Measurements from ENCODE around the gene DOCK8.

The DOCK8 gene

DNA sequence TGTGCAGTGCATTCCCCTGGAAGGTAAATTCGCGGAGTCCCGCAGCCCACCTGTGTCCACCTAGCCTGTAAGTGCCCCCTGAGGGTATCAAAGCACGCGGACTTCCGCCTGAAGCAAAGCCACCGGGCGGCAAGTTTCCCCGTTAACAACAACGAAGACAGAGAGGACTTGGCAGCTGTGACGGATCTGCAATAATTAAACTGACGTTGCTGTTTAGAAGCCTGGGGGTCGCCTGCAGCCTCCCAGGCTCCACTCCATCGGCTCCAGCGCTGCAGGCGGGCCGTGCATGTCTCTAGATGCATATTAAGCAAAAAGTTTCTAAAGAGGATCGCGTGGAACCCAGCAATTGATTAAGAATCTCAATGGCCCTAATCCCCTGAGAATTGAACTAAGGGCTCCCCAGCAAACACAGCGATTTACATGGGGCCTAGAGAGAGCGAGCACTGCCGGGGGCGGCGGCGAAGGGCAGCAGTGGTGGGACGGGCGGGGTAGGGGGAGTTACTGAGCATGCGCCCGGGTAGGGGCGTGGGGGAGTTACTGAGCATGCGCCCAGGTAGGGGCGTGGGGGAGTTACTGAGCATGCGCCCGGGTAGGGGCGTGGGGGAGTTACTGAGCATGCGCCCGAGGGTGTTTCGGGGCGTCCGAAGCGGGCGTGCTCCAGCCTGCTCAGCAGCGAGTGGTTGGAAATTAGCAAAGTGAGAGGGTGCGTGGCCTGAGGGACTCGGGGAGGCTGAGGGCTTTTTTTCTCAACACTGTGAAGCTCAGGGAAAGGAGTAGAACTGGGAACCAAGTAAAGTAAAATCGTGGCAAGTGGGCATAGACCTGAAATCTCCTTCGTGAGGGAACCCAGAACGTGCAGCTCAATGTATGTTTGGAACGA lies 255.2 kb downstream of the DOCK8 start:
- peak; percentile 44 for FAIRE-seq

DNA sequence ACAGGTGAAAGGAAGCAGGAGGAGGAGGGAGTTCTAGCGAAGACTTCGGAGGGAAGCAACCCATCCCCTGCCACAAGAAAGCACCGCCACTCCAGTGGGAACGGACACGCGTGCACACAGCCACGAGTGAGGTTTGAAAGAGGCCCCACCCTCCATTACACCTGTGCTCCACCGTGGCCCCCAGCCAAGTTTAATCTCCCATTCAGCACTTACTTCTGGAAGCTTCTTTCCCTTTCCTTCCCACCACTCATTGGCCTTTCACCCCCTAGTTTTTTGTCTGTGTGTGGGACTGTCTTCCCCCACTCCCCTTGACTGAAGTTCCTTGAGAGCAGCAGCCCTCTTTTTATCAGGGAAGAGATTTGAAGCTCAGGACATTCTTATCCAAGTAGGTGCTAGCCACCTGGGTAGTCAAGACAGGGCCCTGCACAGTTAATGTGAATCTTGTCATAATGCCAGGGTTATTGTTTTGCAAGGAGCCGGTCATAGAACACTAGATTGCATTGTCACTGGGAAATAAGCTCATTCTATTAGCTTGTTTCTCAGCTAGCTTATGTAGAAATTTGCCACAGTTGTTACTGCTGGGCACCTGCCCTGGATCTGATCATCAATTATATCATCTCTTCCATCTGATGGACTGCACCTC lies 256.0 kb downstream of the DOCK8 start:
- no peak for FAIRE-seq

- FAIRE-seq = no peak
Observed at GRCh38 chr9:471320-471719, 256.7 kb downstream of the DOCK8 start.

GRCh38 chr9:472479-473075 lies 257.9 kb downstream of the DOCK8 start:
- no peak for FAIRE-seq

- FAIRE-seq = no peak
Observed at GRCh38 chr9:477193-477592, 262.5 kb downstream of the DOCK8 start.

DNA sequence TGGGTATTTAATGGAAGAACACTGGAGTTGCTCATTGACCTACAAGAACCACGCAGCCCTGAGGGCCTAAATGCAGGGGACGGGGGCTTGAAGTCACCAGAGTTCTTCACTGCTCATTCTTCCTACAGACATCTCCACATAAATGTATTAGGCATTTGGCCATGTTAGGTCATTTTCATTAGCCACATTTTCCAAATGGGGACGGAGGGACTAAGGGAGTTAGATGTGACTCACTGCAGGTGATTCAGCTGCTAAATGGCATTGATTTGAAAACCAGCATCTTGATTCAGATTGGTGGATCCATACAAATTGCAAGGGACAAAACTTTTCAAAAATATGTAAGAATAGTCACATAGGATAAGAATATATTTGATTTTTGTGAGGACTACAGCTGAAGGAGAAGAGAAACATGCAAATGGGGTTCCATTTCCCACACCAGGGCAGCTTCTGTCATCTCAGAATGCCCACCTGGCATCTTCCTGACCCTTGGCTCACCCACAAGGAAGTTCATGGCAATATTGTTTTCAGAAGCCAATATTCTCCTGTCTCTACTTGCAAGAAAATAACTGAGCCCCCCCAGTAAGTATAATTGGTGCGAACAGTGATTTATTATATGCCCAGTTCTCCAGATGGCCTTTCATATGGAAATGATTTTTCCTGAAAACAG lies 264.8 kb downstream of the DOCK8 start:
- no peak for FAIRE-seq

GRCh38 chr9:479971-480350 lies 265.3 kb downstream of the DOCK8 start:
- no peak for FAIRE-seq

- no peak for FAIRE-seq
Observed at GRCh38 chr9:482739-483138, 268.1 kb downstream of the DOCK8 start.

DNA sequence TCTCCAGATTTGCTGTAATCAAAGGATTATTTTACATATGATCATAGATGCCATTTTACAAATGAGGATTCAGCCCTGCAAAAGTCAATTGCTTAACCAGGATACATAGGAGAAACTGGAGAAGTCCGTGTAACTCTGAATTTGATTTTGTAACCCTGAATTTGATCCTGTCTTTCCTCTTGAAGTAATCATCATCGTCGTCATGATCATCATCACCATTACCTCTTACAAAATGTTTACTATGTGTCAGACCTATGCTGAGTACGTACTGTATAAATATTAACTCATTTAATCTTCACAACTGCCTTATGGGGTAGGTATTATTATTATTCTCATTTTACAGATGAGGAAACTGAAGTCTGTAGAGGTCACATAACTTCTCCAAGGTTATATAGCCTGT lies 271.5 kb downstream of the DOCK8 start:
- no peak for FAIRE-seq

GRCh38 chr9:487429-487828 lies 272.8 kb downstream of the DOCK8 start:
- FAIRE-seq = no peak

- FAIRE-seq = no peak
Observed at GRCh38 chr9:488448-488847, 273.8 kb downstream of the DOCK8 start.

DNA sequence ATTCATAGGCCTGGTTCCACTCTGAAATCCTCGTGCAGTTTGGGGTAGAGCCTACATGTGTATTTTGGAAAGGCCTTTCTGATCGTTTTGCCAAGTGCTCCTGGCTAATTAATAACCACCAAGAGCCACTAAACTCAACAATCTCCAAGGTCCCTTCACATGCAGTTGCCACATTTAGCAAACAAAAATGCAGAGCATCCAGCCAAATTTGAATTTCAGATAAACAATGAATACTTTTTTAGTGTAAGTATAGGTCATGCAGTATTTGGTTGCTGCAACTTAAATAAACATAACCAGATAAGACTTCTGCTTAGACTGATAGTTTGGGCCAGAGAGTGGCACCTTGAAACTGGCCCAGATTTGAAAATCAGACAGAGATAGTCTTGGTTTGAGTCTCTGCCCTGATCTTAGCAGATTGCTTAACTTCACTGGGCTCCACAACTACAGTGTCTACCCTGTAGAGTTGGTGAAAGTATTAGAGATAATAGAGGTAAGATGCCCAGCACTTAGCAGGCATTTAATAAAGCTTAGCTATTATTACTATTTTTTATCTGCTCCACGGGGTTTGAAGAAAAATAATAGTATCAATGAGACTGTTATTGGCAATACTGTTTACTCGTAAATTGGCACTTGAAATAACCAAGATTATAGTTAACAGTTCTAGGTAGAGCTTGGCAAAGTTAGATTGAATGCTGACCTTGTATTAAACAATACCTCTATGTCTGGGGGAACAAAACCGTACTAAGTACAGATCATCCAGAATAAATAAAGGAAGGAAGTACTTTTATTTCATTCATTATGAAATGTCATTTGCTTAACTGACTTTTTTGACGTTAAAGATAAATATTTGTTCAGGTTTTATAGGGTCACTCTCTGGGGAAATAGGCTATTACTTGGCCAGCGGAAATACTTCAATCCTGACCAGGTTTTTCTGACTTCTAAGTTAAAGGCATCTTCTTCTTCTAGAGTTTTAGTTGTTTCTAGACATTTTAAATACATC lies 274.8 kb downstream of the DOCK8 start:
- FAIRE-seq = no peak

DNA sequence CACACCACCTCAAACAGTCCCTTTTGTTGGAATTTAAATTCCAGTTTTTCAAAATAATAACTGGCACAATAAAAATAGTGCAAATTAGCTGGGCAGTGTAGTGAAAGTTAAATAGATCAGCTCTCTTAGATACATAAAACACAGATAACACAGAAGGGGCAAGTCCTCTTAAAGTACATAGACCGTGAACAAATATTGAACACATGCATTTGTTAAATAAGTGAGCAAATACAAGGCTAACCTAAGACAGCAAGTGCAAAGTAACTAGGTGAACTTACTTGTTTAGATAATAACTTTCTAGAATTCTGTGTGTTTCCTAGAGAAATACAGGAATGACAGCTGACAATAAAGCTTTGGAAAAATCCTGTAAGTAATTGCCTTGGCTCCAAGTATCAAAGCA lies 280.1 kb downstream of the DOCK8 start:
- FAIRE-seq = no peak

DNA sequence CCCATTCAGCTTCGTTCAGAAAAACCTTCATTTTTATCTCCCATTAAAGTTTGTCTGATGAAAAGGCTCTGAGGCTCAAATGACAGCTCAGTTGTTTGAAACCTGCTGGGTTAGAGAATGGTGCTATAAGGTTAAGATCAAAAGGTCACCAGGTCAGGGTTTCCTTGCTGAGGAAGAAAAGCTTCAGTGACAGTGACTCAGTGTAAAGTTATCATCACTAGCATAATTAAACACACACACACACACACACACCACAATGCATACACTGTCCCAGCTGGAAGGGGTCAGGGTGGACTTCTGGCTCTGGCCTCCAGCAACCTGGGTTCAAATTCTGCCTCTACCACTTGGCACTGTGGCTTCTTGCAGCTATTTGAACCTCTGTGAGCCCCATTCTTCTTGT lies 281.1 kb downstream of the DOCK8 start:
- no peak for FAIRE-seq

DNA sequence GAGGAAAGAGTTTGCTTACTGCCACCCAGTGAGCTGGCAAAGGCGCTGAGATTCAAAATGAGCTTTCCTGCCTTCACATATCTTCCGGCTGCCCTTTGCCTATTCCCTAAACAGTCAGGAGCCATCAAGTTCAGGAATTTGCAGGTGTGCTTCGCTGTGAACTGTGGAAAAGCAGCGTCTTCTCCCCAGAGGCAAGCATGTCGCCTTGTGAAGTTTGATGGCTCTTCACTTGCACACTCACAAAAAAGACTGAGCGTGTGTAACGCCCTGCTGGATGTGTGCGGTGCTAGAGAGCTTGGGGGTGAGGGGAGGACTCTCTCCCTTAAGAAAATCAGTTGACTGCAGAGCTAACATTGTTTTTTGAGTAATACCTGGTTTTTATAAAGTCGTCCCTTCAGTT lies 288.7 kb downstream of the DOCK8 start:
- FAIRE-seq = no peak

GRCh38 chr9:503881-504852 lies 289.5 kb downstream of the DOCK8 start, which contains the start of gene KANK1:
Gene KANK1 (plus strand): TSS chr9:504695.
- no peak for FAIRE-seq

- no peak for FAIRE-seq
Observed at GRCh38 chr9:504921-505740, 290.5 kb downstream of the DOCK8 start.

GRCh38 chr9:505741-506059 lies 291.0 kb downstream of the DOCK8 start:
- no peak for FAIRE-seq

DNA sequence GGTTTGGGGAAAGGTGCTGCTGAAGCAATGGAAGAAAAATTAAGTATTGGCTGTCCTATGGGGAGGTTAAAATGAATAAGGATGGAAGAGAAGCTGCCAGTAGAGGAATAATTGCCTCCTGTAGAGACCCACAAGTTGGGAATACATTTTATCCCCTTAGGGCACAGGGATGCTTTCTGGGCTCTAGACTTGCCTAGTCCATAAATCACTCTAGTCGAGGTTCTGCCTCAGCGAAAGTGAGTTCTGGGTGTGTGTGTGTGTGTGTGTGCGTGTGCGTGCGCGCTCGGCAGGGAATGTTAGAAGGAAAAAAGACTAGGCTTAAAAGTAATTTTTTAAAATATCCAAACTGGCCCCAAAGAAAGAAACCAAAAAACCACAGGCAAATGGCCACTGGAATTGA lies 291.6 kb downstream of the DOCK8 start:
- no peak for FAIRE-seq

DNA sequence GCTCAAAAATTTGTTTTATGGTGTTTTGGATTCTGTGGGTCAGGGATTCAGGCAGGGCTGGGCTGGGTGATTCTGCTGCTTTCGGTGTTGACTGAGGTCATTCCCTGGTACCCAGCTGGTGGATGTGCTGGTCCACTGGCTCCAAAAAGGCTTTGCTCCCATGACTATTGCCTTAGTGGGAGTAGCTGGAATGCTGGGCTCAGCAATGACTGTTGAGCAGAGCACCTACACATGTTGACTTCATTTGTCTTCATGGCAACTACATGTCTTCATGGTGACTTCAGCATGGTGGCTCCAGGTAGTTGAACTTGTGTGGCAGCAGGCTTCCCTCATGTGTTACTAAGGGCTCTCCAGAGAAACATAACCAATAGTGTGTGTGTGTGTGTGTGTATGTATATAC lies 297.2 kb downstream of the DOCK8 start:
- FAIRE-seq = no peak

All from G401.6 (cell line).